Embryonic facial prominence (tissue), 1 donor: ENCODE results near the gene XYLB.

Source experiments
- DNase-seq: peaks from one replicate; pipeline ENCODE4 v3.0.0-alpha.2; 2016; ENCODE audit errors: extremely low spot score

The XYLB gene

GRCh38 chr3:38323060-38323459 lies 23.5 kb upstream of the XYLB start:
- no peak for DNase-seq

- DNase-seq = no peak
Observed at GRCh38 chr3:38325256-38325655, 21.3 kb upstream of the XYLB start.

GRCh38 chr3:38327335-38328009 lies 19.1 kb upstream of the XYLB start:
- DNase-seq = no peak

DNA sequence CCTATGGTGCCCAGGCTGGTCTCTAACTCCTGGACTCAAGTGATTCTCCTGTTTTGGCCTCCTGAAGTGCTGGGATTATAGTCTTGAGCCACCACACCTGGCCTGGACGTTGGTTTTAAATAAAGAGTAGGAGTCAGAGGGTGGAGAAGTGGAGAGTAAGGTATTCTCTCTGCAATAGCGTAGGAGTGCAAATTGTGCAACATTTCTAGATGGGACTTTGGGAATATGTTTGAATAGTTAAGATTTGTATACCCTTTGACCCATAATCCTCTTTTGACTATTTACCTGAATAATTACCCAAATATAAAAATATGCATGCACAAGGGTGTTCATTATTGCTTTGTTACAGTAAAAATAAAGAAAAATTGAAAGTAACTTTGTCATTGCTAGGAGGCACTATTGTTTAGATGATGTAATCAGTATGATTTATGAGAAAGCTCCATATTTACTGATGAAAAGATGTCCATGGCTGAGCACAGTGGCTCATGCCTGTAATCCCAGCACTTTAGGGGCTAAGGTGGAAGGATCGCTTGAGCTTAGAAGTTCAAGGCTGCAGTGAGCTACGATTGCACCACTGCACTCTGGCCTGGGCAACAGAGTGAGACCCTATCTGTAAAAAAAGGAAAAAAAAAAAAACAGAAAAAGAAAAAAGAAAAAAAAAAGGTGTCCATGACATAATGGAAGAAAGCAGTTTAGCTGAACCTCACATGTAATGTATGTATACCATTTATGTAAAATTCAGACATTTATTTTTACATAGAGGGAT lies 15.1 kb upstream of the XYLB start:
- DNase-seq = no peak

GRCh38 chr3:38332201-38332600 lies 14.4 kb upstream of the XYLB start:
- DNase-seq = no peak

- no peak for DNase-seq
Observed at GRCh38 chr3:38334142-38335055, 12.2 kb upstream of the XYLB start.

- DNase-seq = no peak
Observed at GRCh38 chr3:38335263-38335662, 11.3 kb upstream of the XYLB start.

DNA sequence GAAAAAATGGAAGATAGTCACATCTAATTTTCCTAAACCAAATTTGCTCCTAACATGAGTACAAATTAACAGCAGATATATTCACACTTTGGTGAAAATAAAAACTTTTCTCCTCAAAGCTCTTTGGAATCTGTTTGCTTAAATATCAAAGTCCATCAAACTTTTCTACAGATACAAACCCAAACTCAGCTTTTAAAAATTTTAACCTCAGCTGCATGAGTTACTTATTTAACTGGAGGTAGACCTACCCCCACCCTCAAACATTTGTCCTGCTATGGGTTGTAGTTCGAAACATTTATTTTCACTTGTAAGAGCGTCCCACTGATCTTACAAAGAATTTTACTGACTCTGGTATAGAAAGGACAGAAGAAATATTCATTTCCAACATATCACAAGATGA lies 8.9 kb upstream of the XYLB start:
- DNase-seq = no peak

GRCh38 chr3:38343797-38344594 lies 2.6 kb upstream of the XYLB start:
- no peak for DNase-seq

- no peak for DNase-seq
Observed at GRCh38 chr3:38345879-38346586, 552 bp upstream of the XYLB start.

- no peak for DNase-seq
Observed at GRCh38 chr3:38347421-38348200, 1.0 kb downstream of the XYLB start.

DNA sequence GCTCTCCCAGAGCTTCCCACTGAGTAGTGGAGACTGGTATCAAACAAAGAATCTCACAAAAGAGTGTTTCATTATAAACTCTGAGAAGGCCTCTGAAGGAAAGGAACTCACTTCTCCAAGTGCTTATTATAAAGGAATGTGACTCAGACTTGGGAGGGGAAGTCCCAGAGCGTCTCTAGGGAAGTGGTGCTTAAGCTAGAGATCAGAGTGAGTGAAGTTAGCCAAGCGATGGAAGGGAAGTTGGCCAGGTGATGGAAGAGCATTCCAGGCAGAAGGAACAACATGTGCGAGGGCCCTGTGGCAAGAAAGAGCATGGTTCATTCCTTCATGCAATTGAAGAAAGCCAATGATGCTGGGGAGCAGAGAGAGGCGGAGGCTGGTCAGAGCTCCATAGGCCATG lies 2.3 kb downstream of the XYLB start:
- DNase-seq = no peak

DNA sequence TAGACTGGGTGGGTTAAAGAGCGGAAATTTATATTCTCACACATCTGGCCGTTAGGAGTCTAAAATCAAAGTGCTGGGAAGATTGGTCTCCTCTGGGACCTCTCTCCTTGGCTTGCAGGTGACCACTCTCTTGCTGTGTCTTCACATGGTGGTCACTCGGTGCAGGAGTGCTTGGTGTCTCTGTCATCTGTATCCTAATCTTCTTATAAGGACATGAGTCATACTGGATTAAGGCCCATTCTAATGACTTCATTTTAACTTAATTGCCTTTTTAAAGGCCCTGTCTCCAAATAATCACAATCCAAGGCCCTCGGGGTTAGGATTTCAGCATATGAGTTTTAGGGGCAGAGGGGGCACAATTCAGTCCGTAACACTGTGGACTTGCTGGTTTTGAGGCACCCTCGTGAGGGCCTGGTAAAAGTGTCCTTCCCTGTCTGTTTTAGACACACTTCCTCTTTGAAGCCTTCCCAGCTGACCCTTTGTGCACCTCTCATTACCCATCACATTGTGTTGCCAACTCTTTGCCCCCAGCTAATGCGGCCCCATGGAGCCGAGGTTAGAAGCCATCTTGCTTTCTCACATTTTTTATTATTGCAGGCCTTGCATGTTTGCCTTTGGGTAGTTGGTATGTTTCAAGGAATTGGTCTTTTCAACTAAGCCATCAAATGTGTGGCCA lies 3.2 kb downstream of the XYLB start:
- DNase-seq = no peak

DNA sequence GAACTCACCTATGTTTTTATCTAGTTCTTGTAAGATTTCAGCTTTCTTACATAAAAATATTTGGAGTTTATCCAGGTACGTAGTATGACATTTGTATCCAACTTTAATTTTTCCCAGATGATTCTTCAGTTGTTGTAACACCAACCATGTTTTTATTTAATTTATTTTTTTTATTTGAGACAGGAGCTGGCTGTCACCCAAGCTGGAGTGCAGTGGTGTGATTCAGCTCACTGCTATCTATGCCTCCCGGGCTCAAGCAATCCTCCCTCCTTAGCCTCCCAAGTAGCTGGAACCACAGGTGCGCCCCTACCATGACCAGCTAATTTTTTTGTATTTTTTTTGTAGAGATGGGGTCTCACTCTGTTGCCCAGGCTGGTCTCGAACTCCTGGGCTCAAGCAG lies 6.6 kb downstream of the XYLB start:
- no peak for DNase-seq

DNA sequence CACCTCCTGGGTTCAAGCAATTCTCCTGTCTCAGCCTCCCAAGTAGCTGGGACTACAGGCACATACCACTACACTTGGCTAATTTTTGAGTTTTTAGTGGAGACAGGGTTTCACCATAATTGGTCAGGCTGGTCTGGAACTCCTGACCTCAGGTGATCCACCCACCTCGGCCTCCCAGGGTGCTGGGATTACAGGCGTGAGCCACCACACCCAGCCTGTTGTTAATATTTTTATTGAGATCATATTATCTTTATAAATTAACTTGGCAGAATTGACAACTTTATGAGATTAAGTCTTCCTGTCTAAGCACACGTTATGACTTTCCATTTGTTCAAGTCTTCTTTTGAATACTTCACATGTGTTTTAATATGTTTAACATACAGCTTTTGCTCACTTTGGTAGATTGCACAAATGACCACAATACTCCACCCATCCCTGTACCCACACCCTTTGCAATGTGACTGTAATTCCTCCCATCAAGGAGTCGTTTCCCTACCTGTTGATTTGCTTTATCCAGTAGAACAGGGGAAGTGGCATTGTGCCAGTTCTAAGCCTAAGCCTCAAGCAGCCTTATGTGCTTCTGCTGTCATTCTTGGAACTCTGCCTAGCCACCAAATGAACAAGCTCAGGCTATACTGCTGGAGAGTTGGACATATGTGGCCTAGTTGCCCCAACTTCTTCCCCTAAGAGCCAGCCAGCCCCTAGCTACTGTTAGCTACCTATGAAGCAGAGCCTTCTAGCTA lies 8.2 kb downstream of the XYLB start:
- DNase-seq = no peak

GRCh38 chr3:38359038-38359437 lies 12.5 kb downstream of the XYLB start:
- DNase-seq = no peak

DNA sequence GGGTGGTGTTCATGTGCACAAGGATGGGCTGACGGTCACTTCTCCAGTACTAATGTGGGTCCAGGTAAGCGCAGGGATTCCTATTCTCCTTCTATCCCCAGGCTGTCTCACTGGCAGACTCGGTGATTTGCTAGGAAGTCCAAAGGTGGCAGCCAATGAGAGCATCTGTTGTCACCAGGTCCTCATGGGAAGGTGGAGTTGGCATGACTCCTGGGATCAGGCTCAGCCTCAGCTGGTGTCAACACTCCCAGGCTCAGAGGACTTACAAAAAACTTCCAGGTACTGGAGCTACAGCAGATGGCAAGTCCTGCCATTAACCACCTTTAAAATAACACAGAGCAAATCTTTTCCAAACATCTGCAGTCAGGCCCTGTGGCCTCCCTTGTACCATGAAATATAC lies 13.8 kb downstream of the XYLB start:
- DNase-seq = no peak

- DNase-seq = no peak
Observed at GRCh38 chr3:38361496-38361895, 14.9 kb downstream of the XYLB start.

GRCh38 chr3:38362825-38363224 lies 16.2 kb downstream of the XYLB start:
- DNase-seq = no peak
